SU-DHL-6 (cell line): ENCODE data around the gene ALCAM.

Experiments used
- CTCF ChIP-seq: fragments of 200-600 bp; sonication (generic); IDR thresholded peaks from one replicate; pipeline ENCODE4 v1.5.1; 2017; ENCODE audit warnings: antibody characterized with exemption, mild to moderate bottlenecking, low read length, moderate library complexity; ENCODE audit not compliant: insufficient read depth, poor library complexity, severe bottlenecking
- EZH2phosphoT487 ChIP-seq: fragments of 200-600 bp; sonication (generic), shearing (Covaris generic); conservative IDR thresholded peaks from 2 replicates; pipeline ENCODE4 v1.6.1; 2018; ENCODE audit warnings: mild to moderate bottlenecking, antibody characterized with exemption, low read length, moderate library complexity, mixed read lengths

DNA sequence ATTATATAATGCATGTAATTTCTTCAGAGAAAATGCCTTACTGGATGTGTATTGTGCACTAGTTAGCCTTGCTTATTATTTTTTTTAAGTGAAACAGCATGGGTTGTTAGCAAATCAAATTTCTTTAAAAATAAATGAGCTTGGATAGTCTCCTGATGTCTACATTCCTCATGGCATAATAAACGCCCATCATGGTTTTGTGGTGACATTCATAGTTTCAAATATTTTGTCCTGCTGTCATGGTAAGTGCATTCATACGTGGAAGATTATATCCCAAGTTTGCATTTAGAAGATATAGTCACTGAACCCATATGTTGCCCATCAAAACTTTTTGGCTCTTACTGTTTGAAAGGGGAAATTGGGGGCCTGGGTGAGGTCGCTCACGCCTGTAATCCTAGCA, 130.7 kb downstream of the ALCAM start:
- TF ChIP-seq CTCF (no peak), EZH2phosphoT487 (no peak)
